OCI-LY7 (cell line): ENCODE data around the gene OLA1. TPM values are rescaled to one million over a fixed set of nuclear protein-coding genes. Genes with fewer than 3 reads are reported as not detected.
A peak's percentile ranks its signal among the peaks of the same experiment; 100 is the strongest.

Experiments used
- BruUV-seq: library from RNA; stranded (reverse); fragments of 400-500 nt; replicated peaks from 2 replicates; lab custom pipeline; 2021; lab: Mats Ljungman, UMichigan
- CTCF ChIA-PET: fragments of 300-600 bp; sonication (Branson Sonifier 250); formaldehyde crosslinking; loops from one replicate; lab custom pipeline; 2022; ENCODE audit warnings: antibody characterized with exemption; ENCODE audit not compliant: unreplicated experiment; lab: Charles Lee
- POLR2A ChIA-PET: fragments of 300-600 bp; sonication (Branson Sonifier 250); formaldehyde crosslinking; loops from one replicate; lab custom pipeline; 2022; ENCODE audit warnings: antibody characterized with exemption; lab: Charles Lee
- DNase-seq: peaks from one replicate; pipeline ENCODE4 v3.0.0-alpha.2; 2015; ENCODE audit warnings: low spot score
- H2AFZ ChIP-seq: fragments of 200-600 bp; sonication (generic), shearing (Covaris generic); 2 replicates; pipeline ENCODE4 v1.6.1; 2014; ENCODE audit warnings: mild to moderate bottlenecking, antibody characterized with exemption, low read length, moderate library complexity
- H3K27ac ChIP-seq: fragments of 200-600 bp; sonication (generic); 2 replicates; pipeline ENCODE4 v1.5.1; 2014; ENCODE audit warnings: mixed run types, low read depth, mild to moderate bottlenecking, moderate library complexity, low read length, inconsistent platforms; ENCODE audit not compliant: poor library complexity, severe bottlenecking
- H3K36me3 ChIP-seq: fragments of 200-600 bp; sonication (generic); 2 replicates; pipeline ENCODE4 v1.6.1; 2014; ENCODE audit warnings: mild to moderate bottlenecking, antibody characterized with exemption, low read length, moderate library complexity, mixed read lengths; ENCODE audit not compliant: insufficient read depth
- H3K4me1 ChIP-seq: fragments of 200-600 bp; sonication (generic); 2 replicates; pipeline ENCODE4 v1.5.1; 2014; ENCODE audit warnings: mild to moderate bottlenecking, low read length; ENCODE audit not compliant: insufficient read depth, poor library complexity, severe bottlenecking
- H3K4me2 ChIP-seq: fragments of 200-600 bp; sonication (generic); 2 replicates; pipeline ENCODE4 v1.6.1; 2014; ENCODE audit warnings: mild to moderate bottlenecking, low read length
- H3K4me3 ChIP-seq: fragments of 200-600 bp; sonication (generic); 2 replicates; pipeline ENCODE4 v1.5.1; 2014; ENCODE audit warnings: mild to moderate bottlenecking, low read depth, low read length; ENCODE audit not compliant: poor library complexity, severe bottlenecking
- H3K79me2 ChIP-seq: fragments of 200-600 bp; sonication (generic); 2 replicates; pipeline ENCODE4 v1.6.1; 2016; ENCODE audit warnings: low read depth, mild to moderate bottlenecking, low read length, moderate library complexity, mixed read lengths; ENCODE audit not compliant: insufficient read depth
- H3K9me2 ChIP-seq: fragments of 200-600 bp; sonication (generic); 2 replicates; pipeline ENCODE4 v1.6.1; 2016; ENCODE audit warnings: mild to moderate bottlenecking, low read length, mixed read lengths; ENCODE audit not compliant: insufficient read depth
- H3K9me3 ChIP-seq: fragments of 200-600 bp; sonication (generic); 2 replicates; pipeline ENCODE4 v1.6.1; 2014; ENCODE audit warnings: mild to moderate bottlenecking, mixed run types, low read length, mixed read lengths
- H4K20me1 ChIP-seq: fragments of 200-600 bp; sonication (generic); 2 replicates; pipeline ENCODE4 v1.6.1; 2014; ENCODE audit warnings: mild to moderate bottlenecking, antibody characterized with exemption, low read length, moderate library complexity, mixed read lengths; ENCODE audit not compliant: insufficient read depth
- CTCF ChIP-seq: fragments of 200-600 bp; sonication (generic); conservative IDR thresholded peaks from 2 replicates; pipeline ENCODE4 v1.5.1; 2014; ENCODE audit warnings: mild to moderate bottlenecking, antibody characterized with exemption, low read length, moderate library complexity, mixed read lengths
- EZH2phosphoT487 ChIP-seq: fragments of 200-600 bp; sonication (generic); IDR thresholded peaks from 2 replicates; pipeline ENCODE4 v1.6.1; 2018; ENCODE audit warnings: low read depth, borderline replicate concordance, mild to moderate bottlenecking, mixed run types, antibody characterized with exemption, low read length, moderate library complexity, mixed read lengths
- intact Hi-C: fragments of 100-400 bp; cut with micrococcal nuclease; formaldehyde crosslinking; loops from one replicate; pipeline ENCODE4 v1.10.0; 2022; ENCODE audit not compliant: unreplicated experiment
- total RNA-seq, 2 experiments: library from RNA; depleted of rRNA in 1 of 2; stranded (reverse); fragments of >200 nt in 1 of 2; shearing (Covaris generic) in 1 of 2; gene quantifications; 2 replicates each; pipeline ENCODE4 v1.2.3, GENCODE V29; 2014 to 2022

The OLA1 gene
- total RNA-seq, 2 experiments from 2014 or later: 66.0 to 116 TPM

GRCh38 chr2:174072069-174072468 is 176.3 kb downstream of the OLA1 start:
- Histone ChIP-seq H3K9me2 (no peaks in the 10 kb centered on the region), H3K4me1 (peaks cover 12% of the 10 kb centered on the region), H4K20me1 (no peaks in the 10 kb centered on the region), H2AFZ (no peak overlapping the region), H3K36me3 (peaks cover 20% of the 10 kb centered on the region), H3K27ac (no peak overlapping the region), H3K79me2 (no peaks in the 10 kb centered on the region), H3K4me2 (peak overlapping the region; percentile 37; the same call in 1 of the 2 replicates), H3K9me3 (no peaks in the 10 kb centered on the region), H3K4me3 (no peak overlapping the region)
- ChIA-PET CTCF (no interaction called here), POLR2A (interaction anchor here (0.9 to 1.8 kb wide), 5 partner anchors 14 to 278 kb away, joined by 3 to 7 read pairs (median 4); no protein-coding TSS in a partner anchor)
- intact Hi-C loops: loop anchor here (10.0 kb wide), 1 partner anchor 273 kb away; no protein-coding TSS in a partner anchor
- DNase-seq: peak; percentile 34
- no TSS peak for BruUV-seq
- TF ChIP-seq CTCF: no peak
- no peak for TF ChIP-seq EZH2phosphoT487

GRCh38 chr2:174071321-174071720 is 177.0 kb downstream of the OLA1 start:
- POLR2A ChIA-PET: interaction anchor here (0.6 to 1.2 kb wide), 5 partner anchors 13 to 279 kb away, joined by 3 to 6 read pairs (median 3); no protein-coding TSS in a partner anchor
- intact Hi-C loops: loop anchor here (10.0 kb wide), 1 partner anchor 273 kb away; no protein-coding TSS in a partner anchor
- Histone ChIP-seq H4K20me1 (no peaks in the 10 kb centered on the region), H2AFZ (no peak overlapping the region), H3K79me2 (no peaks in the 10 kb centered on the region), H3K9me3 (no peaks in the 10 kb centered on the region), H3K9me2 (no peaks in the 10 kb centered on the region), H3K36me3 (peaks cover 20% of the 10 kb centered on the region), H3K4me1 (peaks cover 12% of the 10 kb centered on the region), H3K4me3 (no peak overlapping the region), H3K4me2 (no peak overlapping the region), H3K27ac (no peak overlapping the region)
- DNase-seq: no peak
- CTCF ChIA-PET: no interaction called here
- no TSS peak for BruUV-seq
- no peak for TF ChIP-seq EZH2phosphoT487
- no peak for TF ChIP-seq CTCF

- Histone ChIP-seq H3K4me2 (no peak overlapping the region), H4K20me1 (no peaks in the 10 kb centered on the region), H3K79me2 (no peaks in the 10 kb centered on the region), H3K9me3 (no peaks in the 10 kb centered on the region), H3K9me2 (no peaks in the 10 kb centered on the region), H2AFZ (no peak overlapping the region), H3K4me3 (no peak overlapping the region), H3K36me3 (peaks cover 12% of the 10 kb centered on the region), H3K27ac (no peak overlapping the region), H3K4me1 (peaks cover 12% of the 10 kb centered on the region)
- intact Hi-C loops: loop anchor here (10.0 kb wide), 1 partner anchor 275 kb away; no protein-coding TSS in a partner anchor
- POLR2A ChIA-PET: interaction anchor here (0.6 to 1.4 kb wide), 2 partner anchors 28 to 167 kb away, joined by 3 read pairs; no protein-coding TSS in a partner anchor
- no TSS peak for BruUV-seq
- CTCF ChIA-PET: interaction anchor here (0.6 kb wide), 1 partner anchor 33 kb away, joined by 3 read pairs; no protein-coding TSS in a partner anchor
- TF ChIP-seq EZH2phosphoT487: no peak
- no peak for TF ChIP-seq CTCF
- no peak for DNase-seq
Observed at GRCh38 chr2:174070281-174070680, 178.1 kb downstream of the OLA1 start.
